H1 (cell line): ENCODE results near the gene DHRS12. TPM values are rescaled to one million over a fixed set of nuclear protein-coding genes. Genes with fewer than 3 reads are reported as not detected.

Experiments
- CBX8 ChIP-seq: fragments of 300-800, 300-1000 bp; sonication (generic); IDR thresholded peaks from 2 replicates; pipeline ENCODE4 v1.7.1; 2016; ENCODE audit warnings: low read depth, low read length, borderline replicate concordance
- E2F6 ChIP-seq: IDR thresholded peaks from 2 replicates; pipeline ENCODE4 v1.6.1; 2012; ENCODE audit warnings: inconsistent platforms
- KDM1A ChIP-seq: fragments of 200-600, 300-600 bp; sonication (generic); IDR thresholded peaks from 2 replicates; pipeline ENCODE4 v1.7.1; 2016; ENCODE audit warnings: mild to moderate bottlenecking, low read length, borderline replicate concordance
- MAX ChIP-seq: IDR thresholded peaks from 2 replicates; pipeline ENCODE4 v1.6.1; 2012; ENCODE audit warnings: inconsistent platforms
- POU5F1 ChIP-seq: IDR thresholded peaks from 2 replicates; pipeline ENCODE4 v1.6.1; 2011; ENCODE audit warnings: low read depth, mild to moderate bottlenecking, low read length, moderate library complexity
- RAD21 ChIP-seq, 2 experiments: IDR thresholded peaks in 1 of 2; conservative IDR thresholded peaks in 1 of 2; 2 replicates each; pipeline ENCODE4 v1.6.1; 2011; ENCODE audit warnings: low read depth in 2 of 2, low read length in 2 of 2, improper control_type of control experiment in 1 of 2, inconsistent platforms in 1 of 2, mild to moderate bottlenecking in 1 of 2, moderate library complexity in 1 of 2
- RBBP5 ChIP-seq: IDR thresholded peaks from 2 replicates; pipeline ENCODE4 v1.7.1; 2012; ENCODE audit warnings: low read depth, mild to moderate bottlenecking, inconsistent platforms, low read length, moderate library complexity, borderline replicate concordance
- RFX5 ChIP-seq: IDR thresholded peaks from 2 replicates; pipeline ENCODE4 v1.6.1; 2011; ENCODE audit warnings: low read depth, low read length, improper control_type of control experiment, borderline replicate concordance
- RXRA ChIP-seq: IDR thresholded peaks from 2 replicates; pipeline ENCODE4 v1.6.1; 2011; ENCODE audit warnings: low read depth, mild to moderate bottlenecking, low read length, moderate library complexity; ENCODE audit not compliant: insufficient read depth
- SIRT6 ChIP-seq: IDR thresholded peaks from one replicate; pipeline ENCODE4 v1.7.1; 2012; ENCODE audit warnings: low read length, inconsistent platforms
- SIX5 ChIP-seq: IDR thresholded peaks from 2 replicates; pipeline ENCODE4 v1.6.1; 2011; ENCODE audit warnings: mild to moderate bottlenecking, low read depth, low read length
- SUZ12 ChIP-seq: fragments of 200-600 bp; sonication (generic); IDR thresholded peaks from 2 replicates; pipeline ENCODE4 v1.6.1; 2012; ENCODE audit warnings: mild to moderate bottlenecking, inconsistent platforms, low read length, moderate library complexity, mixed read lengths
- TAF1 ChIP-seq: IDR thresholded peaks from 2 replicates; pipeline ENCODE4 v1.6.1; 2011; ENCODE audit warnings: mild to moderate bottlenecking, low read depth, low read length
- ZNF274 ChIP-seq: IDR thresholded peaks from 2 replicates; pipeline ENCODE4 v1.7.0; 2012; ENCODE audit warnings: low read length, borderline replicate concordance; ENCODE audit errors: extremely low read depth
- polyA plus RNA-seq, 7 experiments: library from polyadenylated mRNA; depleted of rRNA in 3 of 7; stranded (reverse) in 5 of 7; unstranded in 2 of 7; fragments of >200 nt in 5 of 7; fragments of 200-250 nt in 2 of 7; gene quantifications; 1 replicate in 5 of 7; 2 replicates in 1 of 7; 4 replicates in 1 of 7; pipeline versions ENCODE4 v1.2.1 to v1.2.3, GENCODE V29; 2011 to 2013; ENCODE audit warnings: missing spikeins in 2 of 7, mixed read lengths in 2 of 7
- total RNA-seq: library from RNA; stranded (reverse); fragmentation: NEBNext Ultra II Directional; extraction: Animal tissue kit (Norgen Biotek cat#: 25700); gene quantifications from 2 replicates; pipeline ENCODE4 v1.2.1, GENCODE V29; 2021
- TF ChIP-seq, protein P1 (sequence below): IDR thresholded peaks from 2 replicates; pipeline ENCODE4 v1.6.1; 2011; ENCODE audit warnings: low read length, improper control_type of control experiment

Gene DHRS12
- total and polyA plus RNA-seq, 2 of the 8 experiments (the other 6 are each of a cell fraction or from before 2014, with no cell fraction given) = 8.7 TPM

- TF ChIP-seq KDM1A = no peak
- TF ChIP-seq RFX5 = no peak
- no peak for TF ChIP-seq SIRT6
- TF ChIP-seq SIX5 = no peak
- TF ChIP-seq ZNF274 = no peak
- peak; percentile 26; the same call in 1 of the 2 replicates for TF ChIP-seq MAX
- no peak for TF ChIP-seq CBX8
- no peak for TF ChIP-seq POU5F1
- TF ChIP-seq RBBP5 = no peak
- TF ChIP-seq TAF1 = no peak
- no peak for TF ChIP-seq RXRA
- TF ChIP-seq, protein P1, sequence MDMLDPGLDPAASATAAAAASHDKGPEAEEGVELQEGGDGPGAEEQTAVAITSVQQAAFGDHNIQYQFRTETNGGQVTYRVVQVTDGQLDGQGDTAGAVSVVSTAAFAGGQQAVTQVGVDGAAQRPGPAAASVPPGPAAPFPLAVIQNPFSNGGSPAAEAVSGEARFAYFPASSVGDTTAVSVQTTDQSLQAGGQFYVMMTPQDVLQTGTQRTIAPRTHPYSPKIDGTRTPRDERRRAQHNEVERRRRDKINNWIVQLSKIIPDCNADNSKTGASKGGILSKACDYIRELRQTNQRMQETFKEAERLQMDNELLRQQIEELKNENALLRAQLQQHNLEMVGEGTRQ = no peak
- no peak for TF ChIP-seq SUZ12
- peak; percentile 63 to 71 for TF ChIP-seq RAD21 (IDR thresholded peaks at IDR 0.05 in 1 of 2, conservative IDR thresholded peaks at IDR 0.05 in 1 of 2; ENCODE audit: low read depth in 2 of 2, low read length in 2 of 2)
- peak; percentile 58; the same call in 1 of the 2 replicates for TF ChIP-seq E2F6
These were observed 45.5 kb upstream of the DHRS12 start (continued) for GRCh38 chr13:51849145-51850101.
